GM19324 (cell line): ENCODE measurements around the gene TP53I3.
"Not testable (repeated sequence)": the region's sequence is repeated elsewhere in the genome, so short reads cannot be mapped to it uniquely, and the experiment has no call there.

ENCODE experiments used
- ATAC-seq: cut with Tn5 transposase; IDR thresholded peaks from one replicate; pipeline ENCODE4 v1.9.1; 2021; ENCODE audit warnings: mild to moderate bottlenecking, moderate library complexity; ENCODE audit not compliant: unreplicated experiment, low FRiP score

TP53I3 gene

GRCh38 chr2:24058564-24059271, 25.9 kb downstream of the TP53I3 start:
- ATAC-seq, result no peak

DNA sequence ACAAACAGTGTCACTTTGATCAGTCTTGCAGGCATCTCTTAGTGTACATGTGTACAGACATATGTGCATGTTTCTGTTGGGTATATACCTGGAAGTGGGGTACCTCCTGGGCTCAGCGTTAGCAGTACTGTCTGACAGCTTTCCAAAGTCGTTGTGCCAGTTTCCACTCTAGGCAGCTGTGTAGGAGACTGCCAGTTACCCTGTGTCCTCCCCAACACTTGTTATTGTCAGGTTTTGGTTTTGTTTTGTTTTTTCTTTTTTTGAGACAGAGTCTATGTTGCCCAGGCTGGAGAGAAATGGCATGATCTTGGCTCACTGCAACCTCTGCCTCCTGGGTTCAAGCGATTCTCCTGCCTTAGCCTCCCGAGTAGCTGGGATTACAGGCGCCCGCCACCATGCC, 28.9 kb downstream of the TP53I3 start:
- ATAC-seq, result no peak

DNA sequence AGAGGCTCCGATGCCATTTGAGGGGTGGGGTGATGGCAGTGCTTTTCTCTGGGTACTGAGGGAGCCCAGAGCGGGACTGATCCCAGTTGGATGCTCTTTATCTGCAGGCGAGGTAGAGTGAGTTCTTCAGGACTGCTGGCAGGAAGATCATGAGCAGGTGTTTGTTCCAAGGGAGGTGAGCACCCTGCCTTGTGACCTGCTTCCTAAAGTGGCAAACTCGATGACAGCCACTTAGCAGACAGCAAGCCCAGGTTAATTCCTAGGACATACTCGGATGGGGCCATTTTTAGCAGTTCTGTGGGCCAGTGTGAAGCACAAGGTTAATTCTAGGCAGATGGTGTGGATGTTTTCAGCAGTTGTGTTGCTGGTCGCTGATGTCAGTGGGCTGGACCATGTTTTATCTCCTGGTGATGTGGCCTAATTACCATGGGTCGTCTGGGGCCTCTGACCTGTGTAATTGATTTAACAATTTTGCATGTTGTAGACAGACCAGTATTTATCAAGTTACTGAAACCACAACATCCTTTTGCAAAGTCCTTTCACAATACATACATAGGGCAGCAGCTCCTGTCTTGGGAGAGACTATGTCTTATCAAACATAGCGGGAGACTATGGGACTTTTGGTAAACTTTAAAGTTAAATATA, 30.1 kb downstream of the TP53I3 start:
- no peak for ATAC-seq

GRCh38 chr2:24052951-24053350, 31.7 kb downstream of the TP53I3 start:
- ATAC-seq, result no peak

DNA sequence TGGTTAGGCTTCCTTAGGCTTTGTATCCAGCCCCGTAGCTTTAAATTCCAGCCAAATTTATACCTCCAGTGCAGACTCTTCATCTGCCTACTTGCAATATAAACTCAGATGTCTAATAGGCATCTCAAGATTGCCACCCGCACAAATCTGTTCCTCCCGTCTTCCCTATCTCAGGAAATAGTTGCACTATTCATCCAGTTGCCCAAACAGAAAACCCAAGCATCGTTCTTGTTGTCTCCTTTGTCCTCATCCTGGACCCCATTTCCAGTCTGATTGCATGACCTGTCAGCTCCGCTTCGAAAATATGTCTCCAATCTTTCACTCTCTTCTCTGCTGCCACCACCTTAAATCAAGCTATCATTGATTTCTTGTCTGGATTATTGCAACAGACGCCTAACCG, 32.8 kb downstream of the TP53I3 start:
- ATAC-seq, result no peak

DNA sequence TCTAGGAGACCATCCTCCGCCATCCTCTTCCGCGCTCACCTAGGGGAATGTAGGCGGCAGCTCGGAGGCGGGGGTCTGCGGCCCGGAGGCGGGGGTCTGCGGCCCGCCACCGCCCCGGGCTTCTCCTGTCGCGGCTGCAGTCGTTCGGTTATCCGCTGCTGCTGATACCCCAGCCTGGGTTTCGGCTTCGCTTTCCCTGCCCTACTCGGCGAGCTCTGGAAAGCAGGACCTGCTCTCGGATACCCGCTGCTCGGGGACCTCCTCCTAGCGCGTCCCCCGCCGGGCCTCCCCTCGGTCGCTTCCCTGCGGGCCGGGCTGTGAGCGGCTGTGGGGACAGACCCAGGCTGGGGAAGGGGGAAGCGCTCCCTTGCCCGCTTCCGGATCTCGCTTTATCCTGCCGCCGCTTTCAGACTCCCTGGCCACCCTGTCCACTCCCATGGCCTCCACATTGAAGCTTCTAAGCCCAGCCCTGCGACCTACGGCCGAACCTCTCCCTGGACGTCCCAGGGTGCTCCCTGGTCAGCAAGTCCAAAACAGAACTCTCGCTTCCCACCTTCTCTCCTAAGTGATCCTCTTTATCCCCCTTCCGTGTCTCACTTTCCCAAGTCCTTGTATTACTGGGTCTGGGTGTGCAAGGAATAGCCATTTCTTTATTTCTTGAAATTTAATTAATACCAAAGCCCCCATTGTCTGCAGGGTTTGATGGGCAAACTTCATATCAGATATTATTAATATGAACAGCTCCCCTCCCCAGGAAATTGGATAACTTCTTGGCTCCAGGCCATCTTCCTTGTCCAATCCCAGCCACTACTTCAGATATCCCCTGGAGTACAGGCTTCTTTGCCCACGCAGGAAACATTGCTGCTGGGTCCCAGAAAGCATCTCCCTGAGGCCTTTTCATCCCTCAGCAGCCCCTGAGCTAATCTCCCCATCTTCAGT, 34.3 kb downstream of the TP53I3 start:
- ATAC-seq, result no peak

- no peak for ATAC-seq
Measured at GRCh38 chr2:24049485-24050021, 35.1 kb downstream of the TP53I3 start, which contains the start of gene FKBP1B. Gene FKBP1B (plus strand): TSS chr2:24049741. CDS start chr2:24049850, 109 bp downstream.

- ATAC-seq, result no peak
Measured at GRCh38 chr2:24048769-24049484, 35.7 kb downstream of the TP53I3 start.

- no peak for ATAC-seq
Measured at GRCh38 chr2:24047703-24048033, 37.0 kb downstream of the TP53I3 start.

- ATAC-seq, result peak; percentile 99
Measured at GRCh38 chr2:24046930-24047702, 37.5 kb downstream of the TP53I3 start, which contains the start of gene WDCP. Gene WDCP (minus strand): TSS chr2:24047391. CDS start chr2:24039494, 7,897 bp downstream.

GRCh38 chr2:24046599-24046929, 38.1 kb downstream of the TP53I3 start:
- ATAC-seq, result no peak

DNA sequence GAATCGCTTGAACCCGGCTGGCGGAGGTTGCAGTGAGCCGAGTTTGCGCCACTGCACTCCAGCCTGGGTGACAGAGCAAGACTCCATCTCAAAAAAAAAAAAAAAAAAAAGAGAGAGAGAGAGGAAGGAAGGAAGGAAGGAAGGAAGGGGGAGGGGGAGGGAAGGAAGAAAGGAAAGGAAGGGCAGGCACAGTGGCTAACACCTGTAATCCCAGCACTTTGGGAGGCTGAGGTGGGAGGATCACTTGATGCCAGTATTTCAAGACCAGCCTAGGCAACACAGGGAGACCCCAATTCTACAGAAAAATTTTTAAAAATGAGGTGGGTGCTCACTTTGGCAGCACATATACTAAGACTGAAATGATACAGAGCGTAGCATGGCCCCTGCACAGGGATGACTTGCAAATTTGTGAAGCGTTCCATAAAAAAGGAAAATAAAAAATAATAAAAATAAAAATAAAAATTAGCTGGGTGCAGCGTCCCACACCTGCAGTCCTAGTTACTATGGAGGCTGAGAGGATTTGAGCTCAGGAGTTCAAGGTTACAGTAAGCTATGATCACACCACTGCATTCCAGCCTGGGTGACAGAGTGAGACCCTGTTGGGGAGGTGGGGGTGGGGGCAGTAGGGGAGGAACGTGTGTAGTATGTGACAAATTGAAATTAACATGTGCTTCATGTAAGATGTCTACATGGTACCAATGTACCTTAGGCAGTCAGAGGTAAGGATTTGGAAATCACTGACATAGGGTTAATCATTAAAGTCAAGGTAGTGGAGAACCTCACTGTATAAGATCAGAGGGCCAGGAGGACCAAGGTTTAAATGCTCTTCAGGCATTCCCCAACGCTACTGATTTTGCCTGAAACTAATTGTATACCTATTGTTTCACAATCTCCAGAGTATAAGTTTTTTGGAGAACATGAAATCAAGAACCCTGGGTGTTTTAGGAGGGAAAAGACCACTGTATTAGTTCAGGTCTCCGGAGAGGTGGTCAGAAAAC, 38.8 kb downstream of the TP53I3 start:
- no peak for ATAC-seq

DNA sequence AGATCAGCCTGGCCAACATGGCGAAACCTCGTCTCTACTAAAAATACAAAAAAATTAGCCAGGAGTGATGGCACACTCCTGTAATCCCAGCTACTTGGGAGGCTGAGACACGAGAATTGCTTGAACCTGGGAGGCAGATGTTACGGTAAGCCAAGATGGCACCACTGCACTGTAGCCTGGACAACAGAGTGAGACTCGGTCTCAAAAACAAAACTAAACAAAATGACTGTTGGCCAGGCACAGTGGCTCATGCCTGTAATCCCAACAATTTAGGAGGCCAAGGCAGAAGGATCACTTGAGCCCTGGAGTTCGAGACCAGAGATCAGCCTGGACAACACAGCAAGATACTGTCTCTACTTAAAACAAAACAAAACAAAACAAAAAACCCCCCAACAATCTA, 41.5 kb downstream of the TP53I3 start:
- ATAC-seq, result not testable (repeated sequence)

- ATAC-seq, result no peak
Measured at GRCh38 chr2:24040511-24040910, 44.1 kb downstream of the TP53I3 start.

DNA sequence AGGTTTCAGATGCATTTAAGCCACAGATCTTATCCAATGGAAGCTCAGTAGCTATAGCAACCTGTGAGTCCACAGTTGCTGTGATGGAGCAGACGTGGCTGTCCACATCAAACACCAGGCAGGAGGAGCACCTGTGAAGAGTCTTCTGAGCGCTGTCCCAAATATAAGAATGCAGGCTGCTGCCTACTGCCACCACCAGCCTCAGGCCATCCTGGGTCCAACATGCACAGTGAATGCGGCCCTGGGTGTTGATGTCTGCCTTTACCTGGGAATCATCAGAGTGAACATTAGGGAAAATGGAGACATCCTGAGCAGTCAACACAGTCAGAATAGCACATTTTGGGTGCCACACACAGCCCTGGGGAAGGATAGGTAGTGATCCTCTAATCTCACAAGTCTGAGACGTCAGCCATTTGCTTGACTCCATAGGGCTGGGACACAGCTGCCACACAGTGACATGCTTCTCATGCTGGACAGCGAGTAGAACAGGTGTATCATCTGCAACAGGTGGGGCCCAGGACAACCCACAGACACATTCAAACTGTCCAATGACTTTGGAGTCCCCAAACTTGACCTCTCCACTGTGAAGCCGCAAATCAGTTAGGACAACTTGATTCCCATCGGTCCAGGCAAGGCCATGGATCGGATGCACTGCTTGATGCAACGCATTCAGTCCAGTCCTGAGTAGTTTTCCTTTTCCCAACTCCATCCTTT, 45.7 kb downstream of the TP53I3 start:
- no peak for ATAC-seq
